Endothelial cell of umbilical vein (primary cell): ENCODE measurements around the gene TTC34. TPM values are rescaled to one million over a fixed set of nuclear protein-coding genes. Genes with fewer than 3 reads are reported as not detected.

Experiments
- BruUV-seq: library from RNA; stranded (reverse); fragments of 400-500 nt; replicated peaks from 2 replicates; lab custom pipeline; 2021; lab: Mats Ljungman, UMichigan
- CTCF ChIA-PET: fragments of 300-600, 350-600 bp; sonication (Branson Sonifier 250); formaldehyde crosslinking; loops from one replicate; lab custom pipeline; 2021; ENCODE audit warnings: antibody characterized with exemption, inconsistent platforms; lab: Charles Lee
- POLR2A ChIA-PET: fragments of 300-600, 350-600 bp; sonication (Branson Sonifier 250); formaldehyde crosslinking; loops from one replicate; lab custom pipeline; 2021; ENCODE audit warnings: antibody characterized with exemption, inconsistent platforms; lab: Charles Lee
- DNase-seq: peaks from one replicate; pipeline ENCODE4 v3.0.0-alpha.2; 2011; ENCODE audit warnings: low read depth, low spot score
- FAIRE-seq: peaks from 2 replicates; lab custom pipeline; 2011; peaks lifted over from hg19 to GRCh38; lab: Jason Lieb, UNC
- H2AFZ ChIP-seq: 2 replicates; pipeline ENCODE4 v1.6.0; 2012; ENCODE audit warnings: low read depth, low read length, control low read depth, inconsistent platforms
- H3K27ac ChIP-seq: 2 replicates; pipeline ENCODE4 v1.5.1; 2011; ENCODE audit warnings: low read depth, mild to moderate bottlenecking, control low read depth, low read length, moderate library complexity; ENCODE audit not compliant: insufficient read depth
- H3K27me3 ChIP-seq, 2 experiments: 2 replicates each; pipeline versions ENCODE4 v1.6.0 to v1.6.1; 2011; ENCODE audit warnings: low read length in 2 of 2, mixed read lengths in 1 of 2; ENCODE audit not compliant: control insufficient read depth in 2 of 2, insufficient read depth in 2 of 2
- H3K36me3 ChIP-seq, 2 experiments: 2 replicates in 1 of 2; 3 replicates in 1 of 2; pipeline ENCODE4 v1.5.1; 2011; ENCODE audit warnings: low read length in 2 of 2, mild to moderate bottlenecking in 1 of 2, moderate library complexity in 1 of 2; ENCODE audit not compliant: control insufficient read depth in 2 of 2, insufficient read depth in 2 of 2; ENCODE audit errors: extremely low read depth in 1 of 2
- H3K4me1 ChIP-seq: 3 replicates; pipeline ENCODE4 v1.5.1; 2011; ENCODE audit warnings: mild to moderate bottlenecking, low read length; ENCODE audit not compliant: control insufficient read depth, insufficient read depth; ENCODE audit errors: extremely low read depth
- H3K4me2 ChIP-seq: 2 replicates; pipeline ENCODE4 v1.6.1; 2011; ENCODE audit warnings: low read length, control low read depth, mixed read lengths; ENCODE audit not compliant: insufficient read depth
- H3K4me3 ChIP-seq, 3 experiments: fragments of 200-600 bp in 1 of 3; sonication (generic), shearing (Covaris generic) in 1 of 3; replicated peaks in 1 of 3; 2 replicates each; pipeline ENCODE4 v1.5.1; 2011 to 2016; ENCODE audit warnings: control low read depth in 3 of 3, low read length in 3 of 3, mild to moderate bottlenecking in 2 of 3, inconsistent platforms in 1 of 3, low read depth in 1 of 3, moderate library complexity in 1 of 3; ENCODE audit not compliant: insufficient read depth in 1 of 3
- H3K79me2 ChIP-seq: 2 replicates; pipeline ENCODE4 v1.6.0; 2012; ENCODE audit warnings: low read length, inconsistent platforms; ENCODE audit not compliant: control insufficient read depth, insufficient read depth
- H3K9ac ChIP-seq: replicated peaks from 2 replicates; pipeline ENCODE3; 2011; ENCODE audit warnings: low read length, control low read depth; ENCODE audit not compliant: insufficient read depth; ENCODE audit errors: extremely low read depth
- H3K9me1 ChIP-seq: replicated peaks from 3 replicates; pipeline ENCODE4 v1.6.0; 2011; ENCODE audit warnings: mild to moderate bottlenecking, low read length; ENCODE audit not compliant: control insufficient read depth, insufficient read depth; ENCODE audit errors: extremely low read depth
- H3K9me3 ChIP-seq: replicated peaks from 2 replicates; pipeline ENCODE4 v1.5.1; 2012; ENCODE audit warnings: low read length, inconsistent platforms; ENCODE audit not compliant: control insufficient read depth, insufficient read depth
- H4K20me1 ChIP-seq: replicated peaks from 2 replicates; pipeline ENCODE3; 2011; ENCODE audit warnings: mild to moderate bottlenecking, low read length; ENCODE audit not compliant: control insufficient read depth, insufficient read depth; ENCODE audit errors: extremely low read depth
- GATA2 ChIP-seq: IDR thresholded peaks from 2 replicates; pipeline ENCODE4 v1.7.0; 2011; ENCODE audit warnings: low read depth, mild to moderate bottlenecking, moderate library complexity, mixed read lengths, low read length; ENCODE audit not compliant: insufficient read length, insufficient read depth
- JUN ChIP-seq: IDR thresholded peaks from 2 replicates; pipeline ENCODE4 v1.6.1; 2011; ENCODE audit warnings: borderline replicate concordance, low read depth; ENCODE audit not compliant: insufficient read length, insufficient read depth
- POLR2A ChIP-seq: IDR thresholded peaks from 2 replicates; pipeline ENCODE4 v1.6.1; 2012; ENCODE audit warnings: low read depth, mild to moderate bottlenecking, control low read depth, low read length
- dilution Hi-C: fragments of 300-500 bp; cut with MboI; formaldehyde crosslinking; loops from one replicate; pipeline ENCODE4 v1.15.0; 2019; ENCODE audit warnings: low sequenced_read_pairs; ENCODE audit not compliant: extremely low pct_ligation_motif_present
- intact Hi-C: fragments of 100-400 bp; cut with micrococcal nuclease; formaldehyde crosslinking; loops from one replicate; pipeline ENCODE4 v1.10.0; 2022
- polyA plus RNA-seq, 4 experiments: library from polyadenylated mRNA; depleted of rRNA in 3 of 4; stranded (reverse) in 3 of 4; unstranded in 1 of 4; fragments of >200 nt; gene quantifications; 2 replicates each; pipeline versions ENCODE4 v1.2.1 to v1.2.3, GENCODE V29; 2011 to 2012; ENCODE audit warnings: missing spikeins in 1 of 4
- total RNA-seq: library from RNA; stranded (reverse); gene quantifications from 2 replicates; pipeline ENCODE4 v1.2.3, GENCODE V29; 2021
- TF ChIP-seq, protein P1 (sequence below), 2 donors: IDR thresholded peaks; 1 replicate in 1 of 2; 2 replicates in 1 of 2; pipeline ENCODE4 v1.5.1; 2011; ENCODE audit warnings: low read length in 2 of 2, mild to moderate bottlenecking in 2 of 2, moderate library complexity in 2 of 2, control low read depth in 1 of 2, inconsistent platforms in 1 of 2, low read depth in 1 of 2; ENCODE audit not compliant: insufficient read depth in 1 of 2; ENCODE audit errors: extremely low read depth in 1 of 2

TTC34 gene
- total and polyA plus RNA-seq, 2 donors (not counting 3 experiments of a cell fraction or from before 2014, with no cell fraction given), result 0.08 to 0.77 TPM

DNA sequence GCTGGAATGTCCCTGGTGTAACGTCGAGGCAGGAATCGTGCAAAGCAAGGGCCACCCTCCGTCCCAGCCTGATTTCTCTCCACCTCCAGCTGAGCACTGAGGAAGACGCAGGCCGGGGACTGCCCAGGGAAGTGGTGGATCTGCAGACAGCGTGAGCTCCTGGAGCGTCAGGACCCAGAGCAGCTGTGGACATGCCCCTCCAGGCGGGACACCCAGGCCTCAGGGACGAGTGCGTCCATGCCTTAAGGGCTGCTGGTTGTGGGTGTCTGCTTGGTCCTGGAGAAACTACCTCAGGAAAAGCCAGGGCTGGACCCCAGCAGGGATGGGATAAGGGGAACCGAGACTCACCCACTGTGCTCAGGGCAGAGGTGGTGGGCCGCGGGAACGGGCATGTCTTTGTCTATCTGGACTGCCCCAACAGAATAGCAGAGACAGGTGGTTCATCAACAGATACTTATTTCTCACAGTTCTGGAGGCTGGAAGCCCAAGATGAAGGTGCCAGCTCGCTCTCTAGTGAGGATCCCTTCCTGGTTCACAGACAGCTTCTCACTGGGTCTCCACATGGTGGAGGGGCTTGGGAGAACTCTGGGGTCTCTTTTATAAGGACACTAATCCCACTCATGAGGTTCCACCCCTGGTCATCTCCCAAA lies 162.9 kb downstream of the TTC34 start:
- dilution Hi-C loops (no loop called here), intact Hi-C loops (no loop called here)
- FAIRE-seq (no peak), DNase-seq (no peak)
- TF ChIP-seq JUN, result no peak
- H3K4me1 ChIP-seq, result peaks cover 8% of the 10 kb centered on the region
- BruUV-seq, result no TSS peak
- no peaks in the 10 kb centered on the region for H4K20me1 ChIP-seq
- no peak overlapping the region for H3K4me2 ChIP-seq
- H3K79me2 ChIP-seq, result no peaks in the 10 kb centered on the region
- POLR2A ChIA-PET, result no interaction called here
- peaks cover 1% of the 10 kb centered on the region for H3K9me3 ChIP-seq
- no peak overlapping the region for H3K9ac ChIP-seq
- no peak overlapping the region for H3K27ac ChIP-seq
- H2AFZ ChIP-seq, result no peak overlapping the region
- no peak overlapping the region for H3K4me3 ChIP-seq
- CTCF ChIA-PET, result no interaction called here
- no peaks in the 10 kb centered on the region for H3K9me1 ChIP-seq
- no peaks in the 10 kb centered on the region for H3K36me3 ChIP-seq
- no peaks in the 10 kb centered on the region for H3K27me3 ChIP-seq

DNA sequence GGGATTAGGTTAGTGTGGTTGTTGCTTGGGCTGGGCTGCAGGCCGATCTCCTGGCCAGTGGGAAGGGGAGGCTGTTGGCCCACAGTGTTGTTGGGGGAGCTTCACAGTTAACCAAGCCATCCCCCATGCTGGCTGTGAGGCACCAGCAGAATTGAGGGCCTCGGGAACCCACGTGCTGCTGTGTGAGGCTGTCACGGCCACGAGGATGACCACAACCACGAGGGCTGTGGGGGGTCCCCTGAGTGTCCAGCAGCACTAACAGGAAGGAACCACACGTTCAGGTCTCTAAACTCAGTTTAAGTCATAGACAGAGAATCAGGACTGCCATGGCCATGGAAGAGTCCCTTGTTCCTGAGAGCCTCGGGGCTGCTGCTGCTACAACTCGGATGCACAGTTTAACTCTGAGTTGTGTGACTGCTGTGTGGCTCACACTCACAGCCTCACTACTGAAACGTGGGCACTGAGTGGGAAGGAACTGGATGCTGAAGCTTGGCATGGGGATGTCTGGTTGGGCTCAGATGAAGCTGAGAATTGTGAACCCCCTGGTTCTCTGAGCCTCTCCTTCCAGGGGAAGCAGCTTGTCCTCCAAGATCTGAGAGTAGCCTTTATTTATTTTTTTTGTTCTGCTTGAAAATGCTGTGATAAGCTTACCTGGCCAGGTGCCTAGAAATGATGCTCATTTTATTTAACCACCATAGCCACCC lies 163.9 kb downstream of the TTC34 start:
- no peaks in the 10 kb centered on the region for H3K79me2 ChIP-seq
- CTCF ChIA-PET, result no interaction called here
- no peaks in the 10 kb centered on the region for H3K36me3 ChIP-seq
- intact Hi-C loops (no loop called here), dilution Hi-C loops (no loop called here)
- H3K4me3 ChIP-seq, result no peak overlapping the region
- H4K20me1 ChIP-seq, result no peaks in the 10 kb centered on the region
- no TSS peak for BruUV-seq
- no peak overlapping the region for H3K27ac ChIP-seq
- H3K27me3 ChIP-seq, result no peaks in the 10 kb centered on the region
- POLR2A ChIA-PET, result no interaction called here
- no peak overlapping the region for H3K4me2 ChIP-seq
- DNase-seq, result no peak
- peaks cover 1% of the 10 kb centered on the region for H3K9me3 ChIP-seq
- H3K4me1 ChIP-seq, result peaks cover 8% of the 10 kb centered on the region
- no peak overlapping the region for H3K9ac ChIP-seq
- no peaks in the 10 kb centered on the region for H3K9me1 ChIP-seq
- no peak for FAIRE-seq
- H2AFZ ChIP-seq, result no peak overlapping the region
- TF ChIP-seq GATA2 (no peak), POLR2A (no peak)
- TF ChIP-seq, protein P1, sequence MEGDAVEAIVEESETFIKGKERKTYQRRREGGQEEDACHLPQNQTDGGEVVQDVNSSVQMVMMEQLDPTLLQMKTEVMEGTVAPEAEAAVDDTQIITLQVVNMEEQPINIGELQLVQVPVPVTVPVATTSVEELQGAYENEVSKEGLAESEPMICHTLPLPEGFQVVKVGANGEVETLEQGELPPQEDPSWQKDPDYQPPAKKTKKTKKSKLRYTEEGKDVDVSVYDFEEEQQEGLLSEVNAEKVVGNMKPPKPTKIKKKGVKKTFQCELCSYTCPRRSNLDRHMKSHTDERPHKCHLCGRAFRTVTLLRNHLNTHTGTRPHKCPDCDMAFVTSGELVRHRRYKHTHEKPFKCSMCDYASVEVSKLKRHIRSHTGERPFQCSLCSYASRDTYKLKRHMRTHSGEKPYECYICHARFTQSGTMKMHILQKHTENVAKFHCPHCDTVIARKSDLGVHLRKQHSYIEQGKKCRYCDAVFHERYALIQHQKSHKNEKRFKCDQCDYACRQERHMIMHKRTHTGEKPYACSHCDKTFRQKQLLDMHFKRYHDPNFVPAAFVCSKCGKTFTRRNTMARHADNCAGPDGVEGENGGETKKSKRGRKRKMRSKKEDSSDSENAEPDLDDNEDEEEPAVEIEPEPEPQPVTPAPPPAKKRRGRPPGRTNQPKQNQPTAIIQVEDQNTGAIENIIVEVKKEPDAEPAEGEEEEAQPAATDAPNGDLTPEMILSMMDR (IDR thresholded peaks at IDR 0.05; ENCODE audit: extremely low read depth in 1 of 2, insufficient read depth in 1 of 2, low read depth in 1 of 2, low read length in 2 of 2), result no peak
